HS-27A (cell line): ENCODE results near the gene PATL2.
"Not testable (repeated sequence)": the region's sequence is repeated elsewhere in the genome, so short reads cannot be mapped to it uniquely, and the experiment has no call there.

Experiments
- DNase-seq: peaks from one replicate; pipeline ENCODE4 v3.0.0-alpha.2; 2012; ENCODE audit warnings: low read depth, missing footprints

The PATL2 gene

GRCh38 chr15:44711096-44711742 lies at the start of gene PATL2, which contains the start of gene B2M:
TSS of gene PATL2 (minus strand) at chr15:44711323. CDS start at chr15:44676490, 34,833 bp downstream.
TSS of gene B2M (plus strand) at chr15:44711517. CDS start at chr15:44711547, 30 bp downstream.
- DNase-seq = peak; percentile 91

GRCh38 chr15:44753345-44753744 lies 42.2 kb upstream of the PATL2 start:
- no peak for DNase-seq

GRCh38 chr15:44743454-44743853 lies 32.3 kb upstream of the PATL2 start:
- not testable (repeated sequence) for DNase-seq

- not testable (repeated sequence) for DNase-seq
Measured at GRCh38 chr15:44739222-44739847, 28.2 kb upstream of the PATL2 start.

- peak; percentile 33 for DNase-seq
Measured at GRCh38 chr15:44738340-44738984, 27.3 kb upstream of the PATL2 start.

GRCh38 chr15:44736181-44736765 lies 25.1 kb upstream of the PATL2 start, which contains the start of gene TRIM69:
TSS of gene TRIM69 (plus strand) at chr15:44736528. CDS start at chr15:44736705, 177 bp downstream.
- DNase-seq = no peak

GRCh38 chr15:44735482-44736180 lies 24.5 kb upstream of the PATL2 start:
- DNase-seq = no peak

- DNase-seq = no peak
Measured at GRCh38 chr15:44734839-44735481, 23.8 kb upstream of the PATL2 start.

GRCh38 chr15:44729408-44730127 lies 18.4 kb upstream of the PATL2 start:
- DNase-seq = no peak

- DNase-seq = peak; percentile 97
Measured at GRCh38 chr15:44728576-44729407, 17.7 kb upstream of the PATL2 start.

- DNase-seq = not testable (repeated sequence)
Measured at GRCh38 chr15:44728232-44728575, 17.1 kb upstream of the PATL2 start.

GRCh38 chr15:44727485-44728231 lies 16.5 kb upstream of the PATL2 start:
- no peak for DNase-seq

GRCh38 chr15:44726568-44727484 lies 15.7 kb upstream of the PATL2 start:
- no peak for DNase-seq

GRCh38 chr15:44726136-44726535 lies 15.0 kb upstream of the PATL2 start:
- no peak for DNase-seq

- no peak for DNase-seq
Measured at GRCh38 chr15:44722011-44722410, 10.9 kb upstream of the PATL2 start.

- no peak for DNase-seq
Measured at GRCh38 chr15:44720460-44721176, 9.5 kb upstream of the PATL2 start.

- not testable (repeated sequence) for DNase-seq
Measured at GRCh38 chr15:44720000-44720435, 8.9 kb upstream of the PATL2 start.
